Ascending aorta (tissue), 2 donors: Measurements from ENCODE around the gene AQP12A. TPM values are rescaled to one million over a fixed set of nuclear protein-coding genes. Genes with fewer than 3 reads are reported as not detected.

ENCODE experiments used
- DNase-seq, 2 donors: peaks; one replicate each; pipeline ENCODE4 v3.0.0-alpha.2; 2019; ENCODE audit warnings: low spot score in 2 of 2
- H3K27ac ChIP-seq, 2 donors: fragments of 200-600 bp; sonication (generic); one replicate each; pipeline ENCODE4 v1.5.1; 2016 to 2017; ENCODE audit warnings: mild to moderate bottlenecking in 1 of 2
- H3K27me3 ChIP-seq: fragments of 200-600 bp; sonication (generic); one replicate; pipeline ENCODE4 v1.5.1; 2017
- H3K36me3 ChIP-seq, 2 donors: fragments of 200-600 bp; sonication (generic); one replicate each; pipeline ENCODE4 v1.5.1; 2016
- H3K4me1 ChIP-seq, 2 donors: fragments of 200-600 bp; sonication (generic); one replicate each; pipeline ENCODE4 v1.5.1; 2016 to 2017; ENCODE audit warnings: mild to moderate bottlenecking in 1 of 2
- H3K4me3 ChIP-seq, 2 donors: fragments of 200-600 bp; sonication (generic); one replicate each; pipeline ENCODE4 v1.5.1; 2016 to 2017; ENCODE audit warnings: mild to moderate bottlenecking in 1 of 2
- H3K9me3 ChIP-seq, 2 donors: fragments of 200-600 bp; sonication (generic); one replicate each; pipeline ENCODE4 v1.5.1; 2016
- CTCF ChIP-seq, 3 experiments: fragments of 200-600 bp in 2 of 3; fragments of 450-650 bp in 1 of 3; sonication (generic) in 2 of 3; IDR thresholded peaks; one replicate each; pipeline ENCODE4 v1.5.1; 2016 to 2019; ENCODE audit warnings: antibody characterized with exemption in 3 of 3, mild to moderate bottlenecking in 1 of 3, moderate library complexity in 1 of 3
- intact Hi-C: fragments of 100-400 bp; cut with DNase I; formaldehyde crosslinking; loops from one replicate; pipeline ENCODE4 v1.15.1; 2023
- total RNA-seq: library from RNA; depleted of rRNA; stranded (reverse); fragments of >200 nt; gene quantifications from one replicate; pipeline ENCODE4 v1.1.0, GENCODE V29; 2016

The AQP12A gene
- total RNA-seq, 1 donor from 2014 or later = not detected

GRCh38 chr2:240745962-240746361 lies 54.3 kb downstream of the AQP12A start:
- Histone ChIP-seq H3K27ac (no peak overlapping the region), H3K9me3 (no peaks in the 10 kb centered on the region), H3K4me1 (no peaks in the 10 kb centered on the region), H3K4me3 (no peak overlapping the region), H3K27me3 (no peaks in the 10 kb centered on the region), H3K36me3 (no peaks in the 10 kb centered on the region)
- no peak for TF ChIP-seq CTCF (IDR thresholded peaks at IDR 0.05)
- DNase-seq = no peak
- intact Hi-C loops = no loop called here

- H3K27me3 ChIP-seq = no peaks in the 10 kb centered on the region
- no peak overlapping the region for H3K4me3 ChIP-seq
- no peaks in the 10 kb centered on the region for H3K36me3 ChIP-seq
- no peak for DNase-seq
- no peaks in the 10 kb centered on the region for H3K4me1 ChIP-seq
- no peak for TF ChIP-seq CTCF (IDR thresholded peaks at IDR 0.05)
- no peak overlapping the region for H3K27ac ChIP-seq
- H3K9me3 ChIP-seq = no peaks in the 10 kb centered on the region
- intact Hi-C loops = no loop called here
Observed at GRCh38 chr2:240746671-240747070, 55.0 kb downstream of the AQP12A start.

GRCh38 chr2:240747256-240747655 lies 55.6 kb downstream of the AQP12A start:
- H3K4me3 ChIP-seq = no peak overlapping the region
- H3K4me1 ChIP-seq = no peaks in the 10 kb centered on the region
- intact Hi-C loops = no loop called here
- H3K9me3 ChIP-seq = no peaks in the 10 kb centered on the region
- H3K27me3 ChIP-seq = no peaks in the 10 kb centered on the region
- no peaks in the 10 kb centered on the region for H3K36me3 ChIP-seq
- DNase-seq = no peak
- no peak overlapping the region for H3K27ac ChIP-seq
- no peak for TF ChIP-seq CTCF (IDR thresholded peaks at IDR 0.05)

Other genes starting within 250 kb of the AQP12A start
- 14.4 TPM for gene ANKMY1, start 133.9 kb upstream of the AQP12A start, total RNA-seq
- gene DUSP28, start 131.5 kb upstream of the AQP12A start, total RNA-seq = 72.3 TPM
- gene RNPEPL1, start 123.4 kb upstream of the AQP12A start, total RNA-seq = 196 TPM
- 27.8 TPM for gene CAPN10, start 105.1 kb upstream of the AQP12A start, total RNA-seq
- not detected for gene GPR35, start 66.4 kb upstream of the AQP12A start, total RNA-seq
- gene AQP12B, start 9.0 kb upstream of the AQP12A start, total RNA-seq = not detected
- 0.11 TPM for gene KIF1A, start 128.4 kb downstream of the AQP12A start, total RNA-seq
- gene AGXT, start 177.0 kb downstream of the AQP12A start, total RNA-seq = not detected
- not detected for gene MAB21L4, start 204.3 kb downstream of the AQP12A start, total RNA-seq
- 2.9 TPM for gene CROCC2, start 214.5 kb downstream of the AQP12A start, total RNA-seq